HG02870 (cell line): ENCODE measurements around the gene PYGO2.

Experiments used
- ATAC-seq: cut with Tn5 transposase; IDR thresholded peaks from one replicate; pipeline ENCODE4 v1.9.1; 2021; ENCODE audit warnings: mild to moderate bottlenecking, moderate library complexity; ENCODE audit not compliant: unreplicated experiment

Gene PYGO2

DNA sequence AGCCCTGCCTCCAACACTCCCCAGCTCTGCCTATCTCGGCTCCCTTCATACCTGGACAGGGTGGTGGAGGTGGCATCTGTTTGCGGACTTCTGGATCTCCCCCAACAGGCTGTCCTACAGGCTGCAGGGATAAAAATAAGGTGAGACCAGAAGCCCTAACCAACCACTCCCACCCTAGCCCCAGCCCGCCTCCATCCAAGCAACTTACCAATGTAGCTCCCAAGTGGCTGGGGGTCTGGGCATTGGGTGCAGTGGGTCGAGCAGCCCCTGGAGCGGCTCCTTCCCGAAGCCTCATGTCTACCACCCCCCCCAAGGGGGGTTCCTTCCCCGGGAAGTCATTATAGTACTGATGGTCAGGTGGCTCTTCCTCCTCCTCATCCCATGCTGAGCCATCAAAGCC is 4.5 kb upstream of the PYGO2 start:
- ATAC-seq: no peak

DNA sequence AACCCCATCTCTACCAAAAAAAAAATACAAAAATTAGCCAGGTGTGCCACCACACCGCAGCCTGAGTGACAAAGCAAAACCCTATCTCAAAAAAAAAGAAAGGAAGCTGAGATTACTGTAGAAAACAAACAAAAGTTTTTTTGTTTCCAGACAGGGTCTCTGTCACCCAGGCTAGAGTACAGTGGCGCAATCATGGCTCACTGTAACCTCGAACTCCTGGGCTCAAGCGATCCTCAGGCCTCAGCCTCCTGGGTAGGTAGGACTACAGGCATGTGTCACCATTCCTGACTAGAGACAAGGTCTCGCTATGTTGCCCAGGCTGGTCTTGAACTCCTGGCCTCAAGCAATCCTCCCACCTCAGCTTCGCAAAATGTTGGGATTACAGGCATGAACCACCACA is 2.8 kb upstream of the PYGO2 start:
- no peak for ATAC-seq

GRCh38 chr1:154963643-154964042 is 2.1 kb upstream of the PYGO2 start:
- no peak for ATAC-seq

GRCh38 chr1:154962795-154963330 is 1.3 kb upstream of the PYGO2 start:
- ATAC-seq: no peak

GRCh38 chr1:154962156-154962749 is 671 bp upstream of the PYGO2 start:
- peak; percentile 6 for ATAC-seq

GRCh38 chr1:154960446-154961136 is 991 bp downstream of the PYGO2 start:
- no peak for ATAC-seq

- ATAC-seq: no peak
Measured at GRCh38 chr1:154959426-154959780, 2.2 kb downstream of the PYGO2 start.

- no peak for ATAC-seq
Measured at GRCh38 chr1:154958681-154959425, 2.7 kb downstream of the PYGO2 start.

- no peak for ATAC-seq
Measured at GRCh38 chr1:154958036-154958435, 3.5 kb downstream of the PYGO2 start.

GRCh38 chr1:154957091-154957657 is 4.4 kb downstream of the PYGO2 start:
- no peak for ATAC-seq

DNA sequence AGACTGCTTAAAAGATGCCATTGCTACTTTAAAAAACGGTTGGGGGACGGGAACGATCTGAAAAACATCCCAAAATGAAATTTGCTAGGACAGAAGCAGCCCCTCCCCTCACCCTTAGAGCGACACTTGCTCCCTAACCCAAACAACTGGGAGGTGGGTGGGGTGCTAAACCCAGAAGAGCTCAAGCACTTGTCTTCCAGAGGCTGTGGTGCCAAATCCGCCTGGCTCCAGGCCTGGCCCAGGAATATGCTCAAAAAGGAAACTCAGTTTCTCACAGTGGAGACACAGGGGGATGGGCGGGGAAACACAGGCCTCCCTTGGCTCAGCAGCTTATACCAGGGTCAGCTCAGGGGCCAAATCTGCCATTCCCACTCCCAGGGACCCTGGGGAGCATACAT is 5.0 kb downstream of the PYGO2 start:
- no peak for ATAC-seq

- peak; percentile 61 for ATAC-seq
Measured at GRCh38 chr1:154955718-154956543, 5.7 kb downstream of the PYGO2 start, which contains the start of gene PBXIP1. Gene PBXIP1 (minus strand): TSS chr1:154956099. CDS start chr1:154953721, 2,378 bp downstream.

DNA sequence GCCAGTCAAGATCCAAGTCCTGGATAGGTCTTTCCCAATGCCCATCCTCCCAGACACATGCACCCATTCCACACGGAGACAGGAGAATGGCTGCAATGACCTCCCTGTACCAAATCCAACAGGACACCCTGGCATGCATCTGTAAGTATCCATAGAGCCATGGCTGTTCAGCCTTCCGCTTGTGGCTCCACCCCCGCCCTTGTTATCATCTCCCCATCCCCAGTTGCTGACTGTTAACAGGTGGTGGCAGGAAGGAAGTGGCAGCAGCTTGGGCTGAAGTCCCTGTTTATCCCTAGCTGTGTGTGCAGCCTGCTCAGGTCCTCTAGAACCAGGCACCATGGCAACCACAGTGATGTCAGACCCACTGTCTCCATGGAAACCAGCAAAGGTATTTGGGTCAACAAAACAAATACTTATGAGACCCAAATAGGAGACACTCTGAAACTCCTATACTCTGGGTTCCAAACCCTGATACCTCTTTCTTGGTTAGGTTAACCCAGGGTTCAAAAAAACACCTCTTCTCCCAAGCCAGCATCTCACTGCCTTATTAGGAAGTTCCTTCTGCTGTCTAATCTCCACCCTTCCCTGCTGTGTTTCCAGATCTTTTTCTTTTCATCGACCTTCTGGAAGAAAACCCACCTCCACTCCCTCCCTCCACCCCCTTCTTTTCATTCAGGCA is 6.4 kb downstream of the PYGO2 start:
- peak; percentile 39 for ATAC-seq

DNA sequence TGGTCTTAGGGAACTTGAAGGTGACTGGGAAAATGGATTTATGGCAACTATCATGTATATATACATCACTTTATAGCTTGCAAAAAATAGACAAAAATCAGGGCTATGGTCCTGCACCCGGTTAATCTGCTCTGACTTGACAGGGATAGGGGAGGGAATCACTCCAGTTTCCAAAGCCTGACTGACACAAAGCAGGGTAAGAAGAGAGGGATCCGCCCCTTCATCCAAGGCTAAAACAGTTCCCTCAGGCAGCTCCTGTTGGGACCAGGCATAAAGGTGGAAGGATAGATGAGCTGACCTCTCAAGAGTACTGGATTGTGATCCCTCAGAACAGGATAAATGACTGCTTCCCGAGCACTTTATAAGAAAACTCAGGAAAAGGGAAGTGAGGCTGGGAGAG is 7.0 kb downstream of the PYGO2 start:
- no peak for ATAC-seq

GRCh38 chr1:154953611-154954038 is 8.0 kb downstream of the PYGO2 start:
- no peak for ATAC-seq

GRCh38 chr1:154952664-154953063 is 8.9 kb downstream of the PYGO2 start:
- ATAC-seq: no peak

DNA sequence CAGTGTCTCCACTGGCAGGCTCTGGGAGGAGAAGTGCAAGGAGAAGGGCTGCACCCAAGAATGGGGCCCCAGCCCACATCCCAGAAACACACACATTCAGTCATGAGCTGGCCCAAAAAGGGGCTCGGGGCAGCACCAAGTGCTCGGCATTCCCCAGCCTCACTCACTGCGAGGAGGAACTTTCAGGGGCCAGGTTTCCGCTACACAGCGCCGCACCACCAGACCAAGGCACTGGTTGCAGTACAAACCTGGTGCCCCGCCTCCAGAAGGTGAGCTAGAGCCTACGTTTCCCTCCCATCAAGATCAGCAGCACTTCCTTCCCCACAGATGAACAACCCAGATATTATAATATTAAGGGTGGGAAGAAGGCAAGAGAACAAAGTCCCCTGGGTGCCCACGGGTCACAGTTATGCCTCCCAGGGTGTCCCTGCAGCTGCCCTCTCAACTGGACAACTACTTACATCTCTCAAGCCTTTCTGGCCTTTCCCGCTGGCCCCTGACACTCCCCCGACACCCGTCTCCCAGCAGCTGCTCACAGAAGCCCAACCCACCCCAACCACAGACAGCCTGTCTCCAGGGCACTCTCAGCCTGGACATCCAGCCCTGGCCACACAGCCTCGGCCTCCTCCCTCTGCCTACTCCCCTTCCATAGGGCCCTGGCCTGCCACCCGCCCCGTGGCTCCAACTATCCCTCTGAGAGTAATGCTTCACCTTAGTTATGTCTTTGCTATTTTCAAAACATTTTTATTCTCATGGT is 9.5 kb downstream of the PYGO2 start:
- no peak for ATAC-seq

DNA sequence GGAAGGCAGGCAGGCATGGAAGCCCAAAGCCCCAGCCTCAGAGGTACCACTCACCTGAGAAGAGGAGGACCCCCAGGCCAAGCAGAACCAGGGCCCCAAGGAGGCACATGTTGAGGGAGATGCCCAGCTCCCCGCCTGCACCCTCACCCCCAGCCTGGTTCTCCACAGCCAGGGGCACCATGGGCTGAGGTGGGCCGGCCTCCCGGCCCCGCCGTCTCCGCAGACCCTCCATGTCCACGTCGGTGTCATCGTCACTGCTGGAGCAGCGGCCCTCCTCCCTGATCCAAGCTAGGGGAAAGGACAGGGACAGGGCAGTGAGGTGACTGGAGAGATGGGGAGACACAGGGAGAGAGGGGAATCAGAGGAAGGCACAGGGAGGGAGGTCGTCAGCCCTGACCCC is 13.5 kb downstream of the PYGO2 start:
- ATAC-seq: no peak
